Lower leg skin (tissue), 3 donors: Measurements from ENCODE around the gene PRDX6.

Experiments used
- POLR2A ChIP-seq, 2 donors: fragments of 450-650 bp; IDR thresholded peaks; one replicate each; pipeline ENCODE4 v1.6.1; 2016 to 2017; ENCODE audit warnings: antibody characterized with exemption in 2 of 2, mild to moderate bottlenecking in 1 of 2, moderate library complexity in 1 of 2
- TF ChIP-seq, protein P1 (sequence below), 3 donors: fragments of 450-650 bp; IDR thresholded peaks; one replicate each; pipeline ENCODE4 v1.5.1; 2016; ENCODE audit warnings: antibody characterized with exemption in 3 of 3, mild to moderate bottlenecking in 3 of 3, moderate library complexity in 2 of 3

GRCh38 chr1:173523329-173523728, 46.2 kb downstream of the PRDX6 start:
- TF ChIP-seq, protein P1, sequence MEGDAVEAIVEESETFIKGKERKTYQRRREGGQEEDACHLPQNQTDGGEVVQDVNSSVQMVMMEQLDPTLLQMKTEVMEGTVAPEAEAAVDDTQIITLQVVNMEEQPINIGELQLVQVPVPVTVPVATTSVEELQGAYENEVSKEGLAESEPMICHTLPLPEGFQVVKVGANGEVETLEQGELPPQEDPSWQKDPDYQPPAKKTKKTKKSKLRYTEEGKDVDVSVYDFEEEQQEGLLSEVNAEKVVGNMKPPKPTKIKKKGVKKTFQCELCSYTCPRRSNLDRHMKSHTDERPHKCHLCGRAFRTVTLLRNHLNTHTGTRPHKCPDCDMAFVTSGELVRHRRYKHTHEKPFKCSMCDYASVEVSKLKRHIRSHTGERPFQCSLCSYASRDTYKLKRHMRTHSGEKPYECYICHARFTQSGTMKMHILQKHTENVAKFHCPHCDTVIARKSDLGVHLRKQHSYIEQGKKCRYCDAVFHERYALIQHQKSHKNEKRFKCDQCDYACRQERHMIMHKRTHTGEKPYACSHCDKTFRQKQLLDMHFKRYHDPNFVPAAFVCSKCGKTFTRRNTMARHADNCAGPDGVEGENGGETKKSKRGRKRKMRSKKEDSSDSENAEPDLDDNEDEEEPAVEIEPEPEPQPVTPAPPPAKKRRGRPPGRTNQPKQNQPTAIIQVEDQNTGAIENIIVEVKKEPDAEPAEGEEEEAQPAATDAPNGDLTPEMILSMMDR (IDR thresholded peaks at IDR 0.05), result no peak
- TF ChIP-seq POLR2A (IDR thresholded peaks at IDR 0.05), result no peak
